ENCODE measurements around the gene MGST3. TPM values are rescaled to one million over a fixed set of nuclear protein-coding genes. Genes with fewer than 3 reads are reported as not detected.
"Not testable (repeated sequence)": the region's sequence is repeated elsewhere in the genome, so short reads cannot be mapped to it uniquely, and the experiment has no call there.

The MGST3 gene
- total RNA-seq, 1 donor, result 17.8 TPM

DNA sequence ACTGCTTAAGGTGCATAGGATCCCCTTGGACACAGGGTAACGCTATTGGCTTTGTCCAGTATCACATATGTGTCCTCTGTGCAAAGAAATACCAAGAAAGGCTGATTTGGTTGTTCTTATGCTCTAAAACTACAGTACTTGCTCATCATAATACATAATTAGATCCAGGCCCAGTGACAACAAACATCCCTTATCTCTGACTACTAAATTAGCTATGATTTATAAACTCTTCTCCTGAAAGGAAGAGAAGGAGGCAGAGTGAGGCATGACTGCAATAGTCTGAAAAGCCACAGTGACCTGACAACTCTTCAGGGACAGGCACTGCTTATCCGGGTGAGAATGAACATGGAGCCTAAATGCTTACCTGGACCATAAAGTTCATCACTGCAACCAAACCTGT, 30.7 kb downstream of the MGST3 start:
- no peaks in the 10 kb centered on the region for H3K9me3 ChIP-seq (ENCODE audit: low read depth, low read length)
- H3K27me3 ChIP-seq (ENCODE audit: insufficient read depth, low read length), result no peaks in the 10 kb centered on the region
- no peak overlapping the region for H3K4me3 ChIP-seq (ENCODE audit: low read length)
- H3K4me1 ChIP-seq (ENCODE audit: insufficient read depth, low read length), result peaks cover 7% of the 10 kb centered on the region

DNA sequence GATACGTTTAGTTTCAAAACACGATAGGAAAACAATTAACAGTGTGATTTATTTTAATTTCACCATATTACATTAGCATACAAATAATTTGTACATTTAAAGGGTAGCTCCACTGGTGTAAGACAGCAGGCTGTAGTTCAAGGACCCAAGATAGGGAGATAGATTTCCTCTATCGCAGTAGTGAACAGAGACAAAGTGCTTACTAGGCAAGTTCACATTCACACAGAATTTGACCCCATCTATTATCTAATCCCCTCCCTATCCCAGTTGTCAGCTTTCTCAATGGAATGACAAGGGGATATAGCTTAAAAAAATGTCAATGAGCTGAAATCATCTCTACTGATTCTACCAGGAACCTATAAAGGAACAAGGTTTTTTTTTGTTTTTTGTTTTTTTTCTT, 31.2 kb downstream of the MGST3 start:
- Histone ChIP-seq H3K4me1 (ENCODE audit: insufficient read depth, low read length) (peaks cover 10% of the 10 kb centered on the region), H3K27me3 (ENCODE audit: insufficient read depth, low read length) (no peaks in the 10 kb centered on the region), H3K4me3 (ENCODE audit: low read length) (no peak overlapping the region), H3K9me3 (ENCODE audit: low read depth, low read length) (no peaks in the 10 kb centered on the region)

DNA sequence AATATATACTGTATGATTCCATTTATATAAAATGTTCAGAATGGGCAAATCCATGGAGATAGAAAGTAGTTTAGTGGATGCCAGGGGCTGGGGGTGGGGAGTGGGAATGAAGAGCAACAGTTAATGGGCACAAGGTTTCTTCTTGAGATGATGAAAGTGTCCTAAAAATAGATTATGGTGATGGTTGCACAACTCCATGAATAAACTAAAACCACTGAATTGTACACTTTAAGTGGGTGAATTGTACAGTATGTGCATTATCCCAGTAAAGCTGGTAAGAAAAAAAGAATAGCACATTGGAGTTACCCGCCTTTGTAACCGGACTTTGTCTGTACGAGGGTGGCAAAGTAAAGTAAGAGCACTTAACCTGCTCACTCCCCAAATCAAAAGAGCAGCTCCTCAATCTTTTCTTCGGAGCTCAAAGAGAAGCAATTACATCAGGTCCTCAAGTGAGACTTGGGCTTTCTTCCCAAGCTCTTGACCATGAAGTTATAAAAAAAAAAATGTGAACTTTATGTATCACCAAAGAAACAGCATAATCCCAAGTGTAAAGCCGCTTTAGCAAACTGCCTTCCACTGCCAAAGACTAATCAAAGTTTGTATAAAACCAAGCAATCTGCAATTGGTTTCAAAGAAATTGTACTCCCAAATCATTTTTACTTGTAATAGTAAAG, 35.3 kb downstream of the MGST3 start:
- H3K27me3 ChIP-seq (ENCODE audit: insufficient read depth, low read length), result no peaks in the 10 kb centered on the region
- no peaks in the 10 kb centered on the region for H3K9me3 ChIP-seq (ENCODE audit: low read depth, low read length)
- no peak overlapping the region for H3K4me3 ChIP-seq (ENCODE audit: low read length)
- peaks cover 33% of the 10 kb centered on the region for H3K4me1 ChIP-seq (ENCODE audit: insufficient read depth, low read length)

DNA sequence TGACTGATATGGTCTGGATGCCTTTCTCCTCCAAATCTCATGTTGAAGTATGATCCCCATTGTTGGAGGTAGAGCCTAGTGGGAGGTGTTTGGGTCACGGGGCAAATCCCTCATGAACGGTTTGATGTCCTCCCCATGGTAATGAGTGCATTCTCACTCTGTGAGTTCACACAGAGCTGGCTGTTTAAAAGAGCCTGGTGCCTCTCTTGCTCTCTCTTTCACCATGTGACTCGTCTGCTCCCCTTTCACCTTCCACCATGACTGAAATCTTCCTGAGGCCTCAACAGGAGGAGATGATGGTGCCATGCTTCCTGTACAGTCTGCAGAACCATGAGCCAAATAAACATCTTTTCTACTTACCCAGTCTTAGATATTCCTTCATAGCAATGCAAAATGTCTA, 37.1 kb downstream of the MGST3 start:
- Histone ChIP-seq H3K4me1 (ENCODE audit: insufficient read depth, low read length) (peaks cover 41% of the 10 kb centered on the region), H3K4me3 (ENCODE audit: low read length) (no peak overlapping the region), H3K27me3 (ENCODE audit: insufficient read depth, low read length) (no peaks in the 10 kb centered on the region), H3K9me3 (ENCODE audit: low read depth, low read length) (no peaks in the 10 kb centered on the region)

DNA sequence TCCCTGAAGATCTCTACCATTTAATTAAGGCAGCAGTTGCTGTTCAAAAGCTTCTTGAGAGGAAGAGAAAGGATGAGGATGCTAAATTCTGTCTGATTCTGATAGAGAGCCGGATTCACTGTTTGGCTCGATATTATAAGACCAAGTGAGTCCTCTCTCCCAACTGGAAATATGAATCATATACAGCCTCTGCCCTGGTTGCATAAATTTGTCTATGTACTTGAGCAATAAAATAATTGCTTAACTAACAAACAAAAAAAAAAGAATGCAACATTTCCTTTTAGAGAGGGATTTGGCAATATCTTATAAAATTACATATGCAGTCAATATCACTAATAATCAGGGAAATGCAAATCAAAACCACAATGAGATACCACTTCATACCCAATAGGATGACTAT, 40.5 kb downstream of the MGST3 start:
- H3K9me3 ChIP-seq (ENCODE audit: low read depth, low read length), result no peaks in the 10 kb centered on the region
- no peaks in the 10 kb centered on the region for H3K27me3 ChIP-seq (ENCODE audit: insufficient read depth, low read length)
- H3K4me3 ChIP-seq (ENCODE audit: low read length), result no peak overlapping the region
- peaks cover 47% of the 10 kb centered on the region for H3K4me1 ChIP-seq (ENCODE audit: insufficient read depth, low read length)

DNA sequence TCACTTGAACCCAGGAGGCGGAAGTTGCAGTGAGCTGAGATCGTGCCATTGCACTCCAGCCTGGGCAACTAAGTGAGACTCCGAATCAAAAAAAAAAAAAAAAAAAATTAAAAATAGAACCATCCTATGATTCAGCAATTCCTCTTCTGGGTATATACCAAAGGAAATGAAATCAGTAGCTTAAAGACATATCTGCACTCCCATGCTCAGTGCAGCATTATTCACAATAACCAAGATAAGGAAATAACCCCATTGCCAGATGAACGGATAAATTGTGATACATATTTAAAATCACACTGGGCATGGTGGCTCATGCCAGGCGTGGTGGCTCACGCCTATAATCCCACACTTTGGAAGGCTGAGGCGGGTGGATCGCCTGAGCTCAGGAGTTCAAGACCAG, 43.6 kb downstream of the MGST3 start:
- Histone ChIP-seq H3K27me3 (ENCODE audit: insufficient read depth, low read length) (no peaks in the 10 kb centered on the region), H3K4me1 (ENCODE audit: insufficient read depth, low read length) (peaks cover 34% of the 10 kb centered on the region), H3K9me3 (ENCODE audit: low read depth, low read length) (no peaks in the 10 kb centered on the region), H3K4me3 (ENCODE audit: low read length) (no peak overlapping the region)

DNA sequence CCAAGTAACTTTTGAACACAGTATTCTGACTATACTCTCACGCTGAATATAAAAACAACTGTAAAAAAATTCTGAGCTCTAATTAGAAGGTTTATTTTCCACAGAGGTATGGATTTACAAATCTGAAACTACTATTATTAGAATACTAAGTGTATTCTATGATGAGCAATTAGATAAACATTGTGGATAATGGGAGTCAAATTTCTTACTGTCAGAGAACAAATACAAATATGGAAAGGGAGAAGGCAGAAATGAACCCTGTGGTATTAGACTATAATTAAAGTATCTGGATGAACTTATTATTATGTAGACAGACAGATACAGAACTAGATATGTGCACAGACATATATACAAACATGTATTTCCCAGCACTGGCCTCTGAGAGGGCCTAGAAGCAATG, 44.8 kb downstream of the MGST3 start:
- Histone ChIP-seq H3K9me3 (ENCODE audit: low read depth, low read length) (no peaks in the 10 kb centered on the region), H3K4me3 (ENCODE audit: low read length) (no peak overlapping the region), H3K27me3 (ENCODE audit: insufficient read depth, low read length) (no peaks in the 10 kb centered on the region), H3K4me1 (ENCODE audit: insufficient read depth, low read length) (peaks cover 25% of the 10 kb centered on the region)

DNA sequence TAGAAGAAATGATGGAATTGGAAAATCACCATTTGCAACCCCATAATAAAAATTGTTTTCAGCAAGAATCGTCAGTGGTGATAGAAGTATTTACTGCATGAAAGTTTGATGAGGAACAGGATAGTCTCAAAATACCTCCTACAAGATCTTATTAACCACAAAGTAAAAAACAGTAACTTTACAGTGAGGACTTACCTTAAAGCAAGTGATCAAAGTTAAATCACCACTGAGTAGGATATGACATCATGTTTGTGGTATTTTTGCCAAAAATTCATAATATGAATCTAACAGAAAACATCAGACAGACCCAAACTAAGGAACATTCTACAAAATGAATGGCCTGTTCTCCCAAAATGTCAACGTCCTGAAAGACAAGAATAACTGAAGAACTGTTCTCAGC, 47.5 kb downstream of the MGST3 start:
- H3K9me3 ChIP-seq (ENCODE audit: low read depth, low read length), result no peaks in the 10 kb centered on the region
- peaks cover 12% of the 10 kb centered on the region for H3K4me1 ChIP-seq (ENCODE audit: insufficient read depth, low read length)
- no peak overlapping the region for H3K4me3 ChIP-seq (ENCODE audit: low read length)
- H3K27me3 ChIP-seq (ENCODE audit: insufficient read depth, low read length), result no peaks in the 10 kb centered on the region

DNA sequence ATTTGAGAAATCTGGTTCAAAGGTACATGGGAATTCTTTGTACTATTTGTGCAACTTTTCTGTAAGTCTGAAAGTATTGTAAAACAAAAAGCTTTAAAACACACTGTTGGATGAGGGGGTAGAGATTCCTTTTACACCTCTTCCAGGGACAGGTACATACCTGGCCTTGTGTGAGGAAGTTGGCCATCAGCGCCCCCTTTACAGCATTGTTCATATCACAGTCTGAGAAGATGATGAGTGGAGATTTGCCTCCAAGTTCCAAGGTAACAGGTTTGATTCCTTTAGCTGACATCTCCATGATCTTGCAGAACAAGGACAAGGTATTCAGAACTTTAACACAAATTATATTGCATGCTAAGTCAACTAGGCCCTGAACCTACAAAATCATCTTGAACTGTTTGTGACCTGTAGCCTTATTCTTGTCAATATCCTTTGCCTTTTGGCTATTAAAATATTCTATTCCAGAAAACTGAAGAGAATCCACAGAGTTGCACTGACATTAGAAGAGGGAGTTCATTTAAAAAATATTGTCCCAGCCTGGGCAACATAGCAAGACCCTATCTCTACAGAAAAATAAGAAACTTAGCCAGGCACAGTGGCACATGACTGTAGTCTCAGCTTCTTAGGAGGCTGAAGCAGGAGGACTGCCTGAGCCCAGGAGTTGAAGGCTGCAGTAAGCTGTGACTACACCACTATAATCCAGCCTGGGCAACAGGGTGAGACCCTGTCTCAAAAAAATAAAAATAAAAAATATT, 48.4 kb downstream of the MGST3 start:
- Histone ChIP-seq H3K27me3 (ENCODE audit: insufficient read depth, low read length) (no peaks in the 10 kb centered on the region), H3K4me3 (ENCODE audit: low read length) (no peak overlapping the region), H3K4me1 (ENCODE audit: insufficient read depth, low read length) (peaks cover 5% of the 10 kb centered on the region), H3K9me3 (ENCODE audit: low read depth, low read length) (no peaks in the 10 kb centered on the region)

DNA sequence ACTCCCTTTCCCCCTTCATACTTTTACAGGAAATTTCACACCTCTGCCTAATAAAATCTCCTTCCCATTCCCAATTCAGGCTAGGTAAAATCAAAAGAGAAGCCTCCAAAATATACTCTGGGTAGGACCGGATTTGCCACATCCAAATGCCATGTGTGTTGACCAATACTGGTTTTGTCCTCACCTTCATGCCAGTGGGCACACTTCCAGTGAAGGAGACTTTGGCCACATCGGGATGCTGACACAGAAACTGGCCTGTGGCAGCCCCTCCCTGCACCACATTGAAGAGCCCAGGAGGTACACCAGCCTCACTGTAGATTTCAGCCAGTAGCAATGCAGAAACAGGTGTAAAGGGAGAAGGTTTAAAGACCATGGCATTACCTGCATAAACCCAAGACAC, 49.3 kb downstream of the MGST3 start:
- Histone ChIP-seq H3K9me3 (ENCODE audit: low read depth, low read length) (no peaks in the 10 kb centered on the region), H3K4me1 (ENCODE audit: insufficient read depth, low read length) (no peaks in the 10 kb centered on the region), H3K27me3 (ENCODE audit: insufficient read depth, low read length) (no peaks in the 10 kb centered on the region), H3K4me3 (ENCODE audit: low read length) (no peak overlapping the region)

DNA sequence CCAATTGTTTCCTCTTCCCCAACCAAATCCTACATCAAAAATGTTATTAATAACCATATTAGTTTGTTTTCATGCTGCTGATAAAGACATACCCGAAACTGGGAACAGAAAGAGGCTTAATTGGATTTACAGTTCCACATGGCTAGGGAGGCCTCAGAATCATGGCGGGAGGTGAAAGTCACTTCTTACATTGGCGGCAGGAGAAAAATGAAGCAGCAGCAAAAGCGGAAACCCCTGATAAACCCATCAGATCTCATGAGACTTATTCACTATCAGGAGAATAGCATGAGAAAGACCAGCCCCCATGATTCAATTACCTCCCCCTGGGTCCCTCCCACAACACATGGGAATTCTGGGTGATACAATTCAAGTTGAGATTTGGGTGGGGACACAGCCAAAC, 49.7 kb downstream of the MGST3 start:
- H3K9me3 ChIP-seq (ENCODE audit: low read depth, low read length); H3K4me1 ChIP-seq (ENCODE audit: insufficient read depth, low read length); H3K4me3 ChIP-seq (ENCODE audit: low read length); H3K27me3 ChIP-seq (ENCODE audit: insufficient read depth, low read length): not testable (repeated sequence)

DNA sequence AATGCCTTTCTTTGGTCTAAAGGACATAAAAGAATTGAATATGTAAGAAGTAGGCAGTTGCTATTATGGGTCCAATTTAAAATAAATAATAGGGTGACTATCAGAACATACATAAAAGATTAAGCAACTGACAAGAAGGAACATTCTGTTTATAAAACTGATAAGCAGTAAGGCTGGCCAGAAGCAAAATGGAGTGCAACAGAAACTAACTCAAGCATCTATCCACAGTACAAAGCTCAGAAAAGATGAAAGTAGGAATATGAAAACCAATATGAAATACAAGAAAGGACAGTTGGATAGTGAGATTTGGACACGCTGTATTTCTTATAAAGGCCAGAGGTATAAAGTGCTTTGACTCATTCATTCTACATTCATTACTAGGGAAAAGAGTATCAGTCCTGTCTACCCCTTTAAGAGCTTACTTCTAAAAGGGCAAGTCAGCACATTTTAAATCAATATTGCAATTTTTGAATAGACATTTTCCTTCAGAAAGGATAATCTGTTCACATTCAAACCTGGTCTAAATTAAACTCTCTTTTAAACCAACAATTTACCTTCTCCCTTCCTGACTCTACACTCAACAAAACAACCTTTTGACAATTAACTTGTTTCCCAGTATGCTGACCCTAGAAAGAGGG, 52.9 kb downstream of the MGST3 start:
- peaks cover 13% of the 10 kb centered on the region for H3K4me1 ChIP-seq (ENCODE audit: insufficient read depth, low read length)
- H3K9me3 ChIP-seq (ENCODE audit: low read depth, low read length), result no peaks in the 10 kb centered on the region
- no peak overlapping the region for H3K4me3 ChIP-seq (ENCODE audit: low read length)
- no peaks in the 10 kb centered on the region for H3K27me3 ChIP-seq (ENCODE audit: insufficient read depth, low read length)

DNA sequence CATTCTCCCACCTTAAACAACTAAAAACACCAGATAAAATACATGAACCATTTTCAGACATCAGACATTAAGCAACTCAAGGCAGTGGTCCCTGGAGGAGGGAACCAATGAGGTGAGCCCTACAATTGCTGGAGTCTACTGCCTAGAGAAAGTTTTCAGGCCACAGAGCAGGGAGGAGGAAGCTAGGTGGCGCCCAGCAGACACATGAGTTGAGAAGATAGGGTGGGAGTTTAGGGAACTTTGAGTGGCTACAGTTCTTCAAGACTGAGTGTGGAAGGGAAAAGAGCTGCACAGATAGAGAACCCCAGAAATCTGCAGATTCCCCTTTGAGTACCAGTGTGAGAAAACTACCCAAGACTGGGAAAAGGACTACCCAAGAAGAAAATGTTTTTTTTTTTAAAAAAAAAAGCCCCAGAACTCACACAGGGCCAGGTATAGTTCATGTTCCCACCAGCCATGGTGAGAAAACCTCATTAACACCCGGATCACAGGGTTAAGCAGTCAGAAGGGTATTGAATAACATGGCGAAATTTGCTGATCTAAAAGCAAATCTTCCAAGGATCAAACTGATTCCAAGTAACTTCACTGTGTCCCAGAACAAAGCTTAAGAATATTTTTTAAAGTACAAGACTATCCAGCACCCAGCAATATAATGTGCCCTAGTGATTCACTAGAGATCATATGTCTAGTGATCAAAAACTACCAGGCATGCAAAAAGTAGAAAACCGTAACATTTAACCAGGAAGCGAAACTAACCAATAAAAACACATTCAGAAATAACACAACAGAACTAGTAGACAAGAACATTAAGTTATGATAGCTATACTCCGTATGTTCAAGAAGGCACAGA, 55.3 kb downstream of the MGST3 start:
- H3K9me3 ChIP-seq (ENCODE audit: low read depth, low read length), result no peaks in the 10 kb centered on the region
- peaks cover 13% of the 10 kb centered on the region for H3K4me1 ChIP-seq (ENCODE audit: insufficient read depth, low read length)
- no peaks in the 10 kb centered on the region for H3K27me3 ChIP-seq (ENCODE audit: insufficient read depth, low read length)
- H3K4me3 ChIP-seq (ENCODE audit: low read length), result no peak overlapping the region

DNA sequence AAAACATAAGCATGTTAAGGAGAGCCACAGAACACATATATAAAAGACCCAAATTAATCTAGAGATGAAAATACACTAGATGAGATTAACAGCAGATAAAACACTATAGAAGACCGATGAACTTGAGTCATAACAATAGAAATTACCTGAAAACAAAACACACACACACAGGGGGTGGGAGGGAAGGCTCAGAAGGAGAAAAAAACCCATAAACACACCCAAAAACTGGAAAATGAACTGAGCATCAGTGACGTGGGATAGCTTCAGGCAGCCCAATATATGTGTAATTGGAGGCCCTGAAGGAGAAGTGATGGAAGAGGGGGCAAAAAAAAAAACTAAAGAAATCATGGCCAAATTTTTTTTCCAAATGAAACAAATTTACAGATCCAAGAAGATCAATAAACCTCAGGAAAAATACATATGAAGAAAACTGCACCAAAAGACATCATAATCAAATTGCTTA, 56.0 kb downstream of the MGST3 start:
- Histone ChIP-seq H3K9me3 (ENCODE audit: low read depth, low read length) (no peaks in the 10 kb centered on the region), H3K4me1 (ENCODE audit: insufficient read depth, low read length) (peaks cover 13% of the 10 kb centered on the region), H3K4me3 (ENCODE audit: low read length) (no peak overlapping the region), H3K27me3 (ENCODE audit: insufficient read depth, low read length) (no peaks in the 10 kb centered on the region)

DNA sequence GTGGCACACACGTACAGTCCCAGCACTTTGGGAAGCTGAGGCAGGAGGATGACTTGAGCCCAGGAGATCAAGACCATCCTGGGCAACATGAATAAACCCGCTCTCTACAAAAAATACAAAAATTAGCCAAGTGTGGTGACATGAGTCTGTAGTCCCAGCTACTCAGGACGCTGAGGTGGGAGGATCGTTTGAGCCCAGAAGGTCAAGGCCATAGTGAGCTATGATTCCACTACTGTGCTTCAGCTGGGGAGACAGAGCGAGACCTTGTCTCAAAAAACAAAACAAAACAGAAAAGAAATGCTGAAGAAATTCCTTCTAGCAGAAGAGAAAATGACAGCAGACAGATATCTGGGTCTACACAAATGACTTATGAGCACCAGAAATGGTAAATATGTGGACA, 57.0 kb downstream of the MGST3 start:
- Histone ChIP-seq H3K27me3 (ENCODE audit: insufficient read depth, low read length) (no peaks in the 10 kb centered on the region), H3K4me3 (ENCODE audit: low read length) (no peak overlapping the region), H3K4me1 (ENCODE audit: insufficient read depth, low read length) (peaks cover 13% of the 10 kb centered on the region), H3K9me3 (ENCODE audit: low read depth, low read length) (no peaks in the 10 kb centered on the region)

Measured in mononuclear cell (primary cell).